GM23338 (cell line): ENCODE measurements around the gene COMTD1.

Experiments
- CREB1 ChIP-seq: fragments of 250-450 bp; sonication (Bioruptor Pico); IDR thresholded peaks from 2 replicates; pipeline ENCODE4 v1.5.0; 2020; ENCODE audit warnings: low read depth, mild to moderate bottlenecking, moderate library complexity
- EZH2 ChIP-seq: fragments of 200-600 bp; sonication (generic); IDR thresholded peaks from one replicate; pipeline ENCODE4 v1.8.0; 2017; ENCODE audit warnings: antibody characterized with exemption, mild to moderate bottlenecking, low read depth; ENCODE audit not compliant: unreplicated experiment
- EZH2phosphoT487 ChIP-seq: fragments of 200-600 bp; sonication (generic); IDR thresholded peaks from one replicate; pipeline ENCODE4 v1.8.1; 2018; ENCODE audit warnings: antibody characterized with exemption; ENCODE audit not compliant: unreplicated experiment
- JUNB ChIP-seq: IDR thresholded peaks from one replicate; pipeline ENCODE4 v1.6.1; 2016; ENCODE audit warnings: antibody characterized with exemption; ENCODE audit not compliant: unreplicated experiment
- NANOG ChIP-seq: IDR thresholded peaks from 2 replicates; pipeline ENCODE4 v1.6.1; 2016; ENCODE audit warnings: antibody characterized with exemption, borderline replicate concordance
- POLR2AphosphoS5 ChIP-seq: IDR thresholded peaks from 2 replicates; pipeline ENCODE4 v1.6.1; 2016; ENCODE audit warnings: antibody characterized with exemption, low read depth
- REST ChIP-seq: IDR thresholded peaks from one replicate; pipeline ENCODE4 v1.6.1; 2018; ENCODE audit warnings: antibody characterized with exemption; ENCODE audit not compliant: unreplicated experiment
- STAT1 ChIP-seq: IDR thresholded peaks from one replicate; pipeline ENCODE4 v1.6.1; 2016; ENCODE audit warnings: antibody characterized with exemption; ENCODE audit not compliant: unreplicated experiment
- ZNF114 ChIP-seq: fragments of 250-450 bp; sonication (Bioruptor Pico); IDR thresholded peaks from 2 replicates; pipeline ENCODE4 v1.5.0; 2020; ENCODE audit warnings: mild to moderate bottlenecking, moderate library complexity
- ZNF331 ChIP-seq: fragments of 250-450 bp; sonication (Bioruptor Pico); IDR thresholded peaks from 2 replicates; pipeline ENCODE4 v1.5.0; 2020; ENCODE audit warnings: low read depth, mild to moderate bottlenecking, moderate library complexity
- TF ChIP-seq, protein P1 (sequence below), 2 experiments: fragments of 200-600 bp in 1 of 2; sonication (generic) in 1 of 2; conservative IDR thresholded peaks; 2 replicates each; pipeline versions ENCODE4 v1.5.1 to v1.6.1; 2016 to 2017; ENCODE audit warnings: antibody characterized with exemption in 2 of 2, low read depth in 2 of 2, mild to moderate bottlenecking in 2 of 2, moderate library complexity in 1 of 2
- TF ChIP-seq, protein P2 (sequence below): IDR thresholded peaks from 2 replicates; pipeline ENCODE4 v1.6.1; 2016; ENCODE audit warnings: antibody characterized with exemption

DNA sequence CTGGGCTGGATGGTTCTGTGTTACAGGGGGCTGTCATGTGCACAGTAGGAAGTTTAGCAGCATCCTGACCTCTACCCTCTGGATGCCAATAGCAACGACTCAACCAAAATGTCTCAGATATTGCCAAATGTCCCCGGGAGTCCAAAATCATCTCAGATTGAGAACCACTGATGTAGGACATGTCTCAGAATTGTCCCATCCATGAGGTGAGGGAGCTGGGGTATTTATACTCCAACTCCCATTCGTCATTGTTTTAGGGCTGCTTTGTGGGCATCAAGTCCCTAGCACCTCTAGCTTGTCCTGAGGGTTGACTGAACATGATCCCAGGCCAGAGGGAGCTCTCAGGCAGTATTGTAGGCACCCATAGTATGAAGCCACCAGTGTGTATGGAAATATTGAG lies 25.2 kb upstream of the COMTD1 start:
- no peak for TF ChIP-seq POLR2AphosphoS5
- TF ChIP-seq, protein P1, sequence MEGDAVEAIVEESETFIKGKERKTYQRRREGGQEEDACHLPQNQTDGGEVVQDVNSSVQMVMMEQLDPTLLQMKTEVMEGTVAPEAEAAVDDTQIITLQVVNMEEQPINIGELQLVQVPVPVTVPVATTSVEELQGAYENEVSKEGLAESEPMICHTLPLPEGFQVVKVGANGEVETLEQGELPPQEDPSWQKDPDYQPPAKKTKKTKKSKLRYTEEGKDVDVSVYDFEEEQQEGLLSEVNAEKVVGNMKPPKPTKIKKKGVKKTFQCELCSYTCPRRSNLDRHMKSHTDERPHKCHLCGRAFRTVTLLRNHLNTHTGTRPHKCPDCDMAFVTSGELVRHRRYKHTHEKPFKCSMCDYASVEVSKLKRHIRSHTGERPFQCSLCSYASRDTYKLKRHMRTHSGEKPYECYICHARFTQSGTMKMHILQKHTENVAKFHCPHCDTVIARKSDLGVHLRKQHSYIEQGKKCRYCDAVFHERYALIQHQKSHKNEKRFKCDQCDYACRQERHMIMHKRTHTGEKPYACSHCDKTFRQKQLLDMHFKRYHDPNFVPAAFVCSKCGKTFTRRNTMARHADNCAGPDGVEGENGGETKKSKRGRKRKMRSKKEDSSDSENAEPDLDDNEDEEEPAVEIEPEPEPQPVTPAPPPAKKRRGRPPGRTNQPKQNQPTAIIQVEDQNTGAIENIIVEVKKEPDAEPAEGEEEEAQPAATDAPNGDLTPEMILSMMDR (conservative IDR thresholded peaks at IDR 0.05; ENCODE audit: low read depth in 2 of 2) = no peak
- TF ChIP-seq EZH2 = no peak
- no peak for TF ChIP-seq REST
- TF ChIP-seq STAT1 = no peak
- no peak for TF ChIP-seq CREB1
- TF ChIP-seq JUNB = no peak
- TF ChIP-seq, protein P2, sequence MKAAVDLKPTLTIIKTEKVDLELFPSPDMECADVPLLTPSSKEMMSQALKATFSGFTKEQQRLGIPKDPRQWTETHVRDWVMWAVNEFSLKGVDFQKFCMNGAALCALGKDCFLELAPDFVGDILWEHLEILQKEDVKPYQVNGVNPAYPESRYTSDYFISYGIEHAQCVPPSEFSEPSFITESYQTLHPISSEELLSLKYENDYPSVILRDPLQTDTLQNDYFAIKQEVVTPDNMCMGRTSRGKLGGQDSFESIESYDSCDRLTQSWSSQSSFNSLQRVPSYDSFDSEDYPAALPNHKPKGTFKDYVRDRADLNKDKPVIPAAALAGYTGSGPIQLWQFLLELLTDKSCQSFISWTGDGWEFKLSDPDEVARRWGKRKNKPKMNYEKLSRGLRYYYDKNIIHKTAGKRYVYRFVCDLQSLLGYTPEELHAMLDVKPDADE = no peak
- TF ChIP-seq ZNF114 (CRISPR knock-in tag) = no peak
- no peak for TF ChIP-seq NANOG
- no peak for TF ChIP-seq EZH2phosphoT487
- no peak for TF ChIP-seq ZNF331 (CRISPR knock-in tag)
